Measurements from ENCODE around the gene NBL1.

The NBL1 gene

GRCh38 chr1:19706136-19706535, 62.0 kb downstream of the NBL1 start:
- DNase-seq: no peak
